HG02642 (cell line): Measurements from ENCODE around the gene GALM.

Experiments used
- ATAC-seq: cut with Tn5 transposase; IDR thresholded peaks from one replicate; pipeline ENCODE4 v1.9.1; 2021; ENCODE audit warnings: mild to moderate bottlenecking; ENCODE audit not compliant: unreplicated experiment, poor library complexity

The GALM gene

GRCh38 chr2:38648107-38648761, 17.7 kb upstream of the GALM start:
- ATAC-seq: no peak

- ATAC-seq: no peak
Measured at GRCh38 chr2:38649176-38649728, 16.7 kb upstream of the GALM start.

- ATAC-seq: no peak
Measured at GRCh38 chr2:38650012-38650411, 15.9 kb upstream of the GALM start.

- no peak for ATAC-seq
Measured at GRCh38 chr2:38650717-38651116, 15.2 kb upstream of the GALM start.

- no peak for ATAC-seq
Measured at GRCh38 chr2:38652431-38653273, 13.3 kb upstream of the GALM start.

- peak; percentile 16 for ATAC-seq
Measured at GRCh38 chr2:38653380-38653714, 12.6 kb upstream of the GALM start.

- peak; percentile 42 for ATAC-seq
Measured at GRCh38 chr2:38653715-38654527, 12.0 kb upstream of the GALM start.

- no peak for ATAC-seq
Measured at GRCh38 chr2:38654528-38655381, 11.2 kb upstream of the GALM start.

GRCh38 chr2:38655441-38655840, 10.5 kb upstream of the GALM start:
- no peak for ATAC-seq

- no peak for ATAC-seq
Measured at GRCh38 chr2:38656866-38657480, 8.9 kb upstream of the GALM start.

GRCh38 chr2:38658613-38659012, 7.3 kb upstream of the GALM start:
- no peak for ATAC-seq

- ATAC-seq: no peak
Measured at GRCh38 chr2:38659115-38659514, 6.8 kb upstream of the GALM start.

GRCh38 chr2:38660282-38660681, 5.6 kb upstream of the GALM start:
- ATAC-seq: no peak

- no peak for ATAC-seq
Measured at GRCh38 chr2:38661306-38661705, 4.6 kb upstream of the GALM start.

GRCh38 chr2:38666556-38666910, 619 bp downstream of the GALM start:
- ATAC-seq: peak; percentile 17

- no peak for ATAC-seq
Measured at GRCh38 chr2:38668092-38668491, 2.2 kb downstream of the GALM start.

GRCh38 chr2:38668779-38669479, 3.0 kb downstream of the GALM start:
- no peak for ATAC-seq

GRCh38 chr2:38671303-38671702, 5.4 kb downstream of the GALM start:
- no peak for ATAC-seq

- ATAC-seq: no peak
Measured at GRCh38 chr2:38671946-38672345, 6.0 kb downstream of the GALM start.
